ENCODE results near the gene FARSA.

GRCh38 chr19:12884202-12884601, 49.3 kb downstream of the FARSA start:
- no peak for TF ChIP-seq POLR2A (IDR thresholded peaks at IDR 0.05; ENCODE audit: low read length)
- no peak for TF ChIP-seq GATA1 (IDR thresholded peaks at IDR 0.05; ENCODE audit: low read depth, low read length)

Measured in erythroblast (primary cell).